ENCODE measurements around the gene SEC24D. TPM values are rescaled to one million over a fixed set of nuclear protein-coding genes. Genes with fewer than 3 reads are reported as not detected.

SEC24D gene
- total and polyA plus RNA-seq, 2 of the 8 experiments (the other 6 are each of a cell fraction or from before 2014, with no cell fraction given): 28.9 to 91.6 TPM

DNA sequence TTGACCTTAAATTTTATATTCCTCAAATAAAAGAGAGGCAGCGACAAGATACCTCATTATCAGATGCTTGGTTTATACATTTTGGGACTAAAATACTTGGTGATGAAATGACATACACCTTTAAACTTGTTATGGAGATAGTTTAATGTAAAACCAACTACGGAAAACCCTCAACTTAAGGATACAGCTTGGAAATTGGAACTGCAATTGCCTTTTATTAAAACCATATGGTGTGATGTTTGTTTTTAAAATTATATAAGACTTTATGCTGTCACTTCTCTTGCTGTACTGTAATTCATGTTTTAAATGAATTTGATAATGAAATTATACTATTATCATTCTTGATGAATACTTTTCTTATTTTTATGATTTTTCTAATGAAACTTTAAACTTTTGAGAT is 124.9 kb downstream of the SEC24D start (continued):
- TF ChIP-seq JUND (IDR thresholded peaks at IDR 0.05; ENCODE audit: low read length): no peak
- TF ChIP-seq, protein P1, sequence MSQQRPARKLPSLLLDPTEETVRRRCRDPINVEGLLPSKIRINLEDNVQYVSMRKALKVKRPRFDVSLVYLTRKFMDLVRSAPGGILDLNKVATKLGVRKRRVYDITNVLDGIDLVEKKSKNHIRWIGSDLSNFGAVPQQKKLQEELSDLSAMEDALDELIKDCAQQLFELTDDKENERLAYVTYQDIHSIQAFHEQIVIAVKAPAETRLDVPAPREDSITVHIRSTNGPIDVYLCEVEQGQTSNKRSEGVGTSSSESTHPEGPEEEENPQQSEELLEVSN (IDR thresholded peaks at IDR 0.05): no peak
- no peak for TF ChIP-seq CTBP2 (IDR thresholded peaks at IDR 0.05; ENCODE audit: borderline replicate concordance, insufficient read depth, insufficient read length, low read length)
- no peak for TF ChIP-seq NANOG (IDR thresholded peaks at IDR 0.05; ENCODE audit: insufficient read depth, low read depth, low read length, poor library complexity, severe bottlenecking)
